Gastroesophageal sphincter (tissue), 3 donors: ENCODE results near the gene SEMA3D.

Experiments used
- CTCF ChIP-seq, 4 experiments: fragments of 200-600 bp in 2 of 4; fragments of 450-650 bp in 2 of 4; sonication (generic) in 1 of 4; IDR thresholded peaks; one replicate each; pipeline ENCODE4 v1.5.1; 2017 to 2019; ENCODE audit warnings: antibody characterized with exemption in 4 of 4, mild to moderate bottlenecking in 2 of 4, moderate library complexity in 2 of 4
- EP300 ChIP-seq: sonication (generic); formaldehyde crosslinking; IDR thresholded peaks from one replicate; pipeline ENCODE4 v1.6.1; 2017; ENCODE audit warnings: antibody characterized with exemption, mild to moderate bottlenecking
- POLR2A ChIP-seq, 2 donors: fragments of 450-650 bp; IDR thresholded peaks; one replicate each; pipeline ENCODE4 v1.6.1; 2017; ENCODE audit warnings: antibody characterized with exemption in 2 of 2, mild to moderate bottlenecking in 2 of 2, moderate library complexity in 1 of 2
- POLR2AphosphoS5 ChIP-seq: sonication (generic); formaldehyde crosslinking; IDR thresholded peaks from one replicate; pipeline ENCODE4 v1.6.1; 2017; ENCODE audit warnings: antibody characterized with exemption

- TF ChIP-seq POLR2A (IDR thresholded peaks at IDR 0.05) (no peak), CTCF (IDR thresholded peaks at IDR 0.05) (no peak), EP300 (no peak), POLR2AphosphoS5 (no peak)
Observed at GRCh38 chr7:85144771-85145170, 42.1 kb downstream of the SEMA3D start.
